Keratinocyte (primary cell): Measurements from ENCODE around the gene ACAN.

Experiments used
- EZH2 ChIP-seq: IDR thresholded peaks from one replicate; pipeline ENCODE4 v1.6.1; 2012; ENCODE audit warnings: inconsistent platforms, mild to moderate bottlenecking, low read length, moderate library complexity
- TF ChIP-seq, protein P1 (sequence below), 3 experiments: IDR thresholded peaks in 1 of 3; conservative IDR thresholded peaks in 1 of 3; optimal IDR thresholded peaks in 1 of 3; 2 replicates in 2 of 3; 3 replicates in 1 of 3; pipeline versions ENCODE3 to v1.5.1; 2011; ENCODE audit warnings: low read length in 3 of 3, mild to moderate bottlenecking in 3 of 3, moderate library complexity in 2 of 3, control low read depth in 1 of 3, inconsistent platforms in 1 of 3; ENCODE audit not compliant: insufficient read depth in 2 of 3; ENCODE audit errors: extremely low read depth in 1 of 3

DNA sequence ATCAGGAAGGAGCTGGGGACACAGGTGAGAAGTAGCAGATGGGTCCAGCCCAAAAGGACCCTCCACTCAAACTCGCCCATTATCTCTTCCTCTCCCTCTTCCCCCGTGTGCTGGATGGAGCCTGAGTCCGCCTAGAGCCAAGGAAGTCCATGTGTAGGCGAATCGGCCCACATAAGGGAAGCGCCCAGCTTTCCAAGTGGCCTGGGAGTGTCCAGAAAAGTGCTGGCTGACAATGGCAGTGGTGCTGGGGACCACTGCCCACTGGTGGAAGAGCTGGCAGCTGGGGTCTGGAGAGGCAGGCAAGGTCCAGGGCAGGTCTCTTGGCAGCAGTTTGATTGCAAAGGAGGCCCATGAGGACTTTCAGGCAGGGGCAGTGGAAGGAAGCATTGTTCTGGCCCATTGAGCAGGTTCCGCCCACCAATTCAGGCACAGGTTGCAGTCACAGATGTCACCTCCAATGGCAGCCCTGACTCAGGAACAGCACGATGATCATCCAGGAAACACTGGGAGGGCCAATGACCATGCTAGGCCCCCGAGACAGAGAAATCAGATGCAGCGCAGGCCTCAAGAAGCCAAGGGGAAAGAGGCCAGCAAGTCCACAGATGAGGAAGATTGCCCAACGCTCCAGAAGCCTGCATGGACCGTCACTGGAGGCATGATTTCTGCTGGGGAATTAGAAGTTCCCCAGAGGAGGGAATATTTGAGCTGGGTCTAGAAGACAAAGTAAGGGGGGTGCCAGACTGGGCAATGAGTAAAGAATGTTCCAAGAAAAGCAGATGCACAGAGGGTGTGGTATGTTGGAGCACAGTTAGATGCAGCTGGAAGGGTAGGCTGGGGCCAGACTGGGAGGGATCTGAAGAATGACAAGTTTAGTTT is 107.0 kb downstream of the ACAN start:
- TF ChIP-seq, protein P1, sequence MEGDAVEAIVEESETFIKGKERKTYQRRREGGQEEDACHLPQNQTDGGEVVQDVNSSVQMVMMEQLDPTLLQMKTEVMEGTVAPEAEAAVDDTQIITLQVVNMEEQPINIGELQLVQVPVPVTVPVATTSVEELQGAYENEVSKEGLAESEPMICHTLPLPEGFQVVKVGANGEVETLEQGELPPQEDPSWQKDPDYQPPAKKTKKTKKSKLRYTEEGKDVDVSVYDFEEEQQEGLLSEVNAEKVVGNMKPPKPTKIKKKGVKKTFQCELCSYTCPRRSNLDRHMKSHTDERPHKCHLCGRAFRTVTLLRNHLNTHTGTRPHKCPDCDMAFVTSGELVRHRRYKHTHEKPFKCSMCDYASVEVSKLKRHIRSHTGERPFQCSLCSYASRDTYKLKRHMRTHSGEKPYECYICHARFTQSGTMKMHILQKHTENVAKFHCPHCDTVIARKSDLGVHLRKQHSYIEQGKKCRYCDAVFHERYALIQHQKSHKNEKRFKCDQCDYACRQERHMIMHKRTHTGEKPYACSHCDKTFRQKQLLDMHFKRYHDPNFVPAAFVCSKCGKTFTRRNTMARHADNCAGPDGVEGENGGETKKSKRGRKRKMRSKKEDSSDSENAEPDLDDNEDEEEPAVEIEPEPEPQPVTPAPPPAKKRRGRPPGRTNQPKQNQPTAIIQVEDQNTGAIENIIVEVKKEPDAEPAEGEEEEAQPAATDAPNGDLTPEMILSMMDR (optimal IDR thresholded peaks at IDR 0.05 in 1 of 3, IDR thresholded peaks at IDR 0.05 in 1 of 3, conservative IDR thresholded peaks at IDR 0.05 in 1 of 3; ENCODE audit: extremely low read depth in 1 of 3, insufficient read depth in 2 of 3, low read length in 3 of 3) = no peak
- TF ChIP-seq EZH2 = no peak
